ENCODE measurements around the gene NMT2. TPM values are rescaled to one million over a fixed set of nuclear protein-coding genes. Genes with fewer than 3 reads are reported as not detected.
A peak's percentile ranks its signal among the peaks of the same experiment; 100 is the strongest.

The NMT2 gene
- total RNA-seq, 2 donors from 2014 or later = 18.3 to 39.6 TPM

DNA sequence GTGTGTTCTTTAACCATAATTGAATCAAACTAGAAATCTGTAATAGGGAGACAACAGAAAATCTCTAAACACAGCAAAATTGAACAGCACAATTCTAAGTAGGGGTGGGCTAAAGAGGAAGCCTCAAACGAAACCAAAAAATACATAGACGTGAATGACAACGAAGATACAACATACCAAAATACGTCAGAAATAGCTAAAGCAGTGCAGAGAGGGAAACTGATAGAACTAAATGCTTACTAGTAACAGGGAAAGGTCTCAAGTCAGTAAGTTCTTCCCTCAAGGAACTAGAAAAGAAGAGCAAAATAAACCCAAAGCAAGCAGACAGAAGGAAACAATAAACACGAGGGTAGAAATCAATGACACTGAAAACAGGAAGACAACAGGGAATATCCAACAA lies 52.3 kb downstream of the NMT2 start:
- Histone ChIP-seq H3K27ac (no peak overlapping the region), H3K27me3 (replicated peaks; ENCODE audit: insufficient read depth) (no peaks in the 10 kb centered on the region), H3K36me3 (no peaks in the 10 kb centered on the region), H3K4me3 (no peak overlapping the region), H3K9me3 (no peaks in the 10 kb centered on the region), H3K4me1 (replicated peaks) (no peaks in the 10 kb centered on the region)
- WGBS = 97% methylated on average over 5 of the region's 5 CpGs
- intact Hi-C loops (cut with DNase I) = no loop called here
- no peak for TF ChIP-seq POLR2AphosphoS5 (IDR thresholded peaks at IDR 0.05)
- no peak for DNase-seq (ENCODE audit: low spot score)

DNA sequence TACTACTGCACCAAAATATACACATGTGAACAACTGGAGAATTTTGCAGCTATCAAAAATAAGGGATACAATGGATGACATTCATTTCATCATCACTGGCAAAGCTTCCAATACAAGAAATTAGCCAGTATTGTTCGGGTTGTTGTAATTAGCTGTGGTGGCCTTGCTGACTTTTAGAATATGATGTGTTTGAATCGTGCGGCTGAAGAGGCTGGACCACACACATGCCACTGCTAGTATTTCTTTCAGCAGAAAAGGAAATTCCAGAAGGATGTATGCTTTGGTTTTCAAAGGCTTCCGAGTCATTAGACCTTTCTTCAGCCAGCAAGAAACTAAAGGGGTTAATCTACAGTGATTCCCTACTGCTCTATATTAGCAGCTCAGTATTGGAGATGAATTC lies 54.7 kb downstream of the NMT2 start:
- Histone ChIP-seq H3K27ac (no peak overlapping the region), H3K27me3 (replicated peaks; ENCODE audit: insufficient read depth) (no peaks in the 10 kb centered on the region), H3K4me3 (no peak overlapping the region), H3K4me1 (replicated peaks) (no peaks in the 10 kb centered on the region), H3K9me3 (no peaks in the 10 kb centered on the region), H3K36me3 (no peaks in the 10 kb centered on the region)
- 94% methylated on average over 4 of the region's 4 CpGs for WGBS
- DNase-seq (ENCODE audit: low spot score) = no peak
- TF ChIP-seq POLR2A (IDR thresholded peaks at IDR 0.05) = no peak
- no peak for TF ChIP-seq POLR2AphosphoS5 (IDR thresholded peaks at IDR 0.05)
- TF ChIP-seq, protein P1, sequence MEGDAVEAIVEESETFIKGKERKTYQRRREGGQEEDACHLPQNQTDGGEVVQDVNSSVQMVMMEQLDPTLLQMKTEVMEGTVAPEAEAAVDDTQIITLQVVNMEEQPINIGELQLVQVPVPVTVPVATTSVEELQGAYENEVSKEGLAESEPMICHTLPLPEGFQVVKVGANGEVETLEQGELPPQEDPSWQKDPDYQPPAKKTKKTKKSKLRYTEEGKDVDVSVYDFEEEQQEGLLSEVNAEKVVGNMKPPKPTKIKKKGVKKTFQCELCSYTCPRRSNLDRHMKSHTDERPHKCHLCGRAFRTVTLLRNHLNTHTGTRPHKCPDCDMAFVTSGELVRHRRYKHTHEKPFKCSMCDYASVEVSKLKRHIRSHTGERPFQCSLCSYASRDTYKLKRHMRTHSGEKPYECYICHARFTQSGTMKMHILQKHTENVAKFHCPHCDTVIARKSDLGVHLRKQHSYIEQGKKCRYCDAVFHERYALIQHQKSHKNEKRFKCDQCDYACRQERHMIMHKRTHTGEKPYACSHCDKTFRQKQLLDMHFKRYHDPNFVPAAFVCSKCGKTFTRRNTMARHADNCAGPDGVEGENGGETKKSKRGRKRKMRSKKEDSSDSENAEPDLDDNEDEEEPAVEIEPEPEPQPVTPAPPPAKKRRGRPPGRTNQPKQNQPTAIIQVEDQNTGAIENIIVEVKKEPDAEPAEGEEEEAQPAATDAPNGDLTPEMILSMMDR (IDR thresholded peaks at IDR 0.05) = no peak
- intact Hi-C loops (cut with DNase I) = no loop called here

DNA sequence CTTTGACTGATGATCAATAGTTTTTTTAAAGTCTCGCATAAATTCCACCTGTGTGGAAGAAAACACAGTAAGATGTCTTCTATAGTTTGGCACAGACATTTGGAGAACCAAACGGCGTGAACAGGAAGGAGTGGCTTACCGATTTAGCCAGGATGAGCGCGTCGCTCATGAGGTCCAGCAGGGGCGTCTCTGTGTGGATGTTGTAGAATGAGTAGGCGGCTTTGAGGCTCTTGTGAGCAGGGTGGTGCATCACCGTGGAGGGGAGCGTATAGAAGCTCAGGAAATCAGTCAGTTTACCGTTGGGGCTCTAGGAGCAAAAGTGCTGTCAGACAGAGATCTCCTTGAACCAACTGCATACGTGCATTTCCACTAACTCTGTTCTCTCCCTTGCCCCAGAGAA lies 55.8 kb downstream of the NMT2 start:
- Histone ChIP-seq H3K27ac (no peak overlapping the region), H3K9me3 (no peaks in the 10 kb centered on the region), H3K4me1 (replicated peaks) (no peaks in the 10 kb centered on the region), H3K36me3 (no peaks in the 10 kb centered on the region), H3K4me3 (no peak overlapping the region), H3K27me3 (replicated peaks; ENCODE audit: insufficient read depth) (no peaks in the 10 kb centered on the region)
- 95% methylated on average over 13 of the region's 13 CpGs for WGBS
- no peak for DNase-seq (ENCODE audit: low spot score)
- intact Hi-C loops (cut with DNase I) = no loop called here
- TF ChIP-seq, protein P1 (IDR thresholded peaks at IDR 0.05) = no peak
- TF ChIP-seq POLR2A (IDR thresholded peaks at IDR 0.05) = no peak
- no peak for TF ChIP-seq POLR2AphosphoS5 (IDR thresholded peaks at IDR 0.05)

DNA sequence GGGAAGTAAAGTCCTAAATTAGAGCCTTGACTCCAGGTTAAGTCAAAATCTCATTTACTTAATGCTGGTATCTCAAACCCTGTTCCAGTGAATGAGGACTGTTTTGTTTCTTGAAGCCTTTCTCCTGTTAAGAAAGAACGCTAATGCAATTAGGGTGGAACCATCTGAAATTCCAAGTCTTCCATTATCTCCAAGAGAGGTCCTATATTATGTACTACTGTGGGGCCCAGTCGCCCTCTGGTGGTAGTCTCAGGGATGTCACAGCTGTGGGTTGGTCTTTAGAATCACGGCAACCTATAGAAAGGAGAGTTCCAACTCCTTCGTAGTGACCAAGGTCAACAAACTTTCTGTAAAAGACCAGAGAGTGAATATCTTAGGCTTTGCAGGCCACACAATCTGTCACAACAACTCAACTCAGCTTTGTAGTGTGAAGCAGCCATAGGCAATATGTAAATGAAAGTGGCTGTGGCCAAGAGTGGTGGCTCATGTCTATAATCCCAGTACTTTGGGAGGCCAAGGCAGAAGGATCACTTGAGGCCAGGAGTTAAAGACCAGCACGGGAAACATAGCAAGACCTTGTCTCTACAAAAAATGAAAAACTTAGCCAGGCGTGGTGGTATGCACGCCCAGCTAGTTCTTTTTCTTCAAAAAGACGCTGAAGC lies 62.0 kb downstream of the NMT2 start:
- H3K27me3 ChIP-seq (replicated peaks; ENCODE audit: insufficient read depth) = no peaks in the 10 kb centered on the region
- no peak for TF ChIP-seq POLR2A (IDR thresholded peaks at IDR 0.05)
- TF ChIP-seq, protein P1 (IDR thresholded peaks at IDR 0.05) = peak; percentile 74 to 88 (median 86)
- TF ChIP-seq POLR2AphosphoS5 (IDR thresholded peaks at IDR 0.05) = peak; percentile 37
- WGBS = 48% methylated on average over 8 of the region's 8 CpGs
- H3K4me3 ChIP-seq = no peak overlapping the region
- intact Hi-C loops (cut with DNase I) = loop anchor here (10.0 kb wide), 2 partner anchors 58 to 612 kb away; partner anchors contain the start of gene NMT2
- H3K4me1 ChIP-seq (replicated peaks) = no peaks in the 10 kb centered on the region
- no peaks in the 10 kb centered on the region for H3K9me3 ChIP-seq
- no peaks in the 10 kb centered on the region for H3K36me3 ChIP-seq
- DNase-seq (ENCODE audit: low spot score) = peak; percentile 74
- H3K27ac ChIP-seq = no peak overlapping the region

DNA sequence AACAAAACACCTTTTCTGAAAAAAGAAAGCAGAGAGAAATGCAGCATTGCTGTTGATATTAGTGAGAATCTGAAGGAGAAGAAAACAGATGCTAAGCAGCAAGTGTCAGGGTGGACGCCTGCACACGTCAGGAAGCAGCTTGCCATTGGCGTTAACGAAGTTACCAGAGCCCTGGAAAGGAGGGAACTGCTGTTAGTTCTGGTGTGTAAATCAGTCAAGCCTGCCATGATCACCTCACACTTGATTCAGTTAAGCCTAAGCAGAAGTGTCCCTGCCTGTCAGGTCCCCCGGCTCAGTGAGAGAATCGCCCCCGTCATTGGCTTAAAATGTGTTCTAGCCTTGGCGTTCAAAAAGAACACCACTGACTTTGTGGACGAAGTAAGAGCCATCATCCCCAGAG lies 65.0 kb downstream of the NMT2 start:
- H3K27ac ChIP-seq = no peak overlapping the region
- DNase-seq (ENCODE audit: low spot score) = no peak
- intact Hi-C loops (cut with DNase I) = loop anchor here (10.0 kb wide), 2 partner anchors 61 to 609 kb away; partner anchors contain the start of gene NMT2
- H3K9me3 ChIP-seq = no peaks in the 10 kb centered on the region
- no peak overlapping the region for H3K4me3 ChIP-seq
- TF ChIP-seq POLR2A (IDR thresholded peaks at IDR 0.05) = no peak
- TF ChIP-seq POLR2AphosphoS5 (IDR thresholded peaks at IDR 0.05) = no peak
- TF ChIP-seq, protein P1 (IDR thresholded peaks at IDR 0.05) = no peak
- H3K36me3 ChIP-seq = no peaks in the 10 kb centered on the region
- H3K27me3 ChIP-seq (replicated peaks; ENCODE audit: insufficient read depth) = no peaks in the 10 kb centered on the region
- H3K4me1 ChIP-seq (replicated peaks) = no peaks in the 10 kb centered on the region
- WGBS = 80% methylated on average over 9 of the region's 9 CpGs

All from prostate gland (tissue), 2 donors.